WERI-Rb-1 (cell line): ENCODE measurements around the gene OXCT1.

Experiments used
- DNase-seq: peaks from one replicate; pipeline ENCODE4 v3.0.0-alpha.2; 2020
- H3K27ac ChIP-seq: fragments of 250-450 bp; sonication (Bioruptor Pico); 2 replicates; pipeline ENCODE4 v1.5.1; 2020; ENCODE audit warnings: mild to moderate bottlenecking, moderate library complexity
- H3K27me3 ChIP-seq: fragments of 250-450 bp; sonication (Bioruptor Pico); 2 replicates; pipeline ENCODE4 v1.5.1; 2021; ENCODE audit warnings: mild to moderate bottlenecking, low read depth, moderate library complexity; ENCODE audit not compliant: insufficient read depth, severe bottlenecking
- H3K36me3 ChIP-seq: fragments of 250-450 bp; sonication (Bioruptor Pico); 2 replicates; pipeline ENCODE4 v1.5.1; 2020; ENCODE audit warnings: mild to moderate bottlenecking, moderate library complexity
- H3K4me3 ChIP-seq: 2 replicates; pipeline ENCODE4 v1.5.1; 2011; ENCODE audit warnings: low read depth, mild to moderate bottlenecking, control low read depth, low read length
- H3K9me3 ChIP-seq: fragments of 250-450 bp; sonication (Bioruptor Pico); 2 replicates; pipeline ENCODE4 v1.5.1; 2021; ENCODE audit warnings: mild to moderate bottlenecking, moderate library complexity; ENCODE audit not compliant: severe bottlenecking
- TF ChIP-seq, protein P1 (sequence below): IDR thresholded peaks from 2 replicates; pipeline ENCODE4 v1.5.1; 2011; ENCODE audit warnings: low read depth, mild to moderate bottlenecking, control low read depth, inconsistent platforms, low read length

The OXCT1 gene

GRCh38 chr5:41790038-41790776 is 80.0 kb downstream of the OXCT1 start:
- Histone ChIP-seq H3K36me3 (no peaks in the 10 kb centered on the region; the same call in none of the 2 replicates), H3K27me3 (no peaks in the 10 kb centered on the region), H3K9me3 (no peaks in the 10 kb centered on the region), H3K27ac (no peak overlapping the region), H3K4me3 (no peak overlapping the region)
- no peak for DNase-seq
- TF ChIP-seq, protein P1, sequence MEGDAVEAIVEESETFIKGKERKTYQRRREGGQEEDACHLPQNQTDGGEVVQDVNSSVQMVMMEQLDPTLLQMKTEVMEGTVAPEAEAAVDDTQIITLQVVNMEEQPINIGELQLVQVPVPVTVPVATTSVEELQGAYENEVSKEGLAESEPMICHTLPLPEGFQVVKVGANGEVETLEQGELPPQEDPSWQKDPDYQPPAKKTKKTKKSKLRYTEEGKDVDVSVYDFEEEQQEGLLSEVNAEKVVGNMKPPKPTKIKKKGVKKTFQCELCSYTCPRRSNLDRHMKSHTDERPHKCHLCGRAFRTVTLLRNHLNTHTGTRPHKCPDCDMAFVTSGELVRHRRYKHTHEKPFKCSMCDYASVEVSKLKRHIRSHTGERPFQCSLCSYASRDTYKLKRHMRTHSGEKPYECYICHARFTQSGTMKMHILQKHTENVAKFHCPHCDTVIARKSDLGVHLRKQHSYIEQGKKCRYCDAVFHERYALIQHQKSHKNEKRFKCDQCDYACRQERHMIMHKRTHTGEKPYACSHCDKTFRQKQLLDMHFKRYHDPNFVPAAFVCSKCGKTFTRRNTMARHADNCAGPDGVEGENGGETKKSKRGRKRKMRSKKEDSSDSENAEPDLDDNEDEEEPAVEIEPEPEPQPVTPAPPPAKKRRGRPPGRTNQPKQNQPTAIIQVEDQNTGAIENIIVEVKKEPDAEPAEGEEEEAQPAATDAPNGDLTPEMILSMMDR: no peak

- no peaks in the 10 kb centered on the region for H3K27me3 ChIP-seq
- no peak overlapping the region for H3K27ac ChIP-seq
- no peak for DNase-seq
- no peak overlapping the region for H3K4me3 ChIP-seq
- no peaks in the 10 kb centered on the region; the same call in none of the 2 replicates for H3K36me3 ChIP-seq
- TF ChIP-seq, protein P1: no peak
- H3K9me3 ChIP-seq: no peaks in the 10 kb centered on the region
Measured at GRCh38 chr5:41789434-41789833, 80.8 kb downstream of the OXCT1 start.

DNA sequence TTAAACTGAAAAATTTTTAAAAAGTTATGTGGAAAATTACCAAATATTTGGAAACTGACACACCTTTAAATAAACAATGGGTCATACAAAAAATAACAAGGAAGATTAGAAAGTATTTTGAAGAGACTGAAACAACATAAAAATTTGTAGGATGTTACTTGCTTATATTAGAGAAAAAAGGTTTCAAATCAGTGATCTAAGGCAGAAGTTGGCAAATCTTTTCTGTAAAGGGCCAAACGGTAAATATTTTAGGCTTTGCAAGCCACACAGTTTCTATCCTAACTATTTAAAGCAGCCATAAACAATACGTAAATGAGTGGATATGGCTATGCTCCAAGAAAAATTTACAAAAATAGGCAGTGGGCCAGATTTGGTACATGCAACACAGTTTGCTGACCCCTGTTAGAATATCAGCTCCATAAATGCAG is 81.3 kb downstream of the OXCT1 start:
- Histone ChIP-seq H3K4me3 (no peak overlapping the region), H3K9me3 (no peaks in the 10 kb centered on the region), H3K36me3 (no peaks in the 10 kb centered on the region; the same call in none of the 2 replicates), H3K27me3 (no peaks in the 10 kb centered on the region), H3K27ac (no peak overlapping the region)
- TF ChIP-seq, protein P1: no peak
- DNase-seq: no peak

- Histone ChIP-seq H3K27ac (no peak overlapping the region), H3K27me3 (no peaks in the 10 kb centered on the region), H3K4me3 (no peak overlapping the region), H3K36me3 (no peaks in the 10 kb centered on the region; the same call in 1 of the 2 replicates), H3K9me3 (no peaks in the 10 kb centered on the region)
- TF ChIP-seq, protein P1: no peak
- DNase-seq: no peak
Measured at GRCh38 chr5:41787265-41787664, 83.0 kb downstream of the OXCT1 start.

- no peaks in the 10 kb centered on the region for H3K36me3 ChIP-seq
- TF ChIP-seq, protein P1: no peak
- DNase-seq: no peak
- no peak overlapping the region for H3K27ac ChIP-seq
- no peak overlapping the region for H3K4me3 ChIP-seq
- no peaks in the 10 kb centered on the region for H3K9me3 ChIP-seq
- H3K27me3 ChIP-seq: no peaks in the 10 kb centered on the region
Measured at GRCh38 chr5:41785061-41785460, 85.2 kb downstream of the OXCT1 start.

- no peaks in the 10 kb centered on the region for H3K36me3 ChIP-seq
Measured at GRCh38 chr5:41778410-41778809, 91.8 kb downstream of the OXCT1 start.

More at GRCh38 chr5:41778410-41778809, 91.8 kb downstream of the OXCT1 start:
- Histone ChIP-seq H3K27me3 (no peaks in the 10 kb centered on the region), H3K4me3 (no peak overlapping the region), H3K27ac (no peak overlapping the region), H3K9me3 (no peaks in the 10 kb centered on the region)
- no peak for DNase-seq
- TF ChIP-seq, protein P1: no peak
